HG02943 (cell line): ENCODE results near the gene KCNK4.

ENCODE experiments used
- ATAC-seq: cut with Tn5 transposase; IDR thresholded peaks from one replicate; pipeline ENCODE4 v1.9.1; 2021; ENCODE audit warnings: mild to moderate bottlenecking, low read depth, moderate library complexity; ENCODE audit not compliant: unreplicated experiment

The KCNK4 gene

GRCh38 chr11:64268025-64268892 is 22.8 kb upstream of the KCNK4 start:
- ATAC-seq = no peak

GRCh38 chr11:64268893-64269539 is 22.1 kb upstream of the KCNK4 start:
- ATAC-seq = peak; percentile 5

- peak; percentile 62 for ATAC-seq
Observed at GRCh38 chr11:64269540-64270220, 21.4 kb upstream of the KCNK4 start.

- no peak for ATAC-seq
Observed at GRCh38 chr11:64275031-64275800, 15.9 kb upstream of the KCNK4 start.

GRCh38 chr11:64275841-64276240 is 15.3 kb upstream of the KCNK4 start:
- ATAC-seq = no peak

GRCh38 chr11:64276653-64277431 is 14.3 kb upstream of the KCNK4 start:
- no peak for ATAC-seq

DNA sequence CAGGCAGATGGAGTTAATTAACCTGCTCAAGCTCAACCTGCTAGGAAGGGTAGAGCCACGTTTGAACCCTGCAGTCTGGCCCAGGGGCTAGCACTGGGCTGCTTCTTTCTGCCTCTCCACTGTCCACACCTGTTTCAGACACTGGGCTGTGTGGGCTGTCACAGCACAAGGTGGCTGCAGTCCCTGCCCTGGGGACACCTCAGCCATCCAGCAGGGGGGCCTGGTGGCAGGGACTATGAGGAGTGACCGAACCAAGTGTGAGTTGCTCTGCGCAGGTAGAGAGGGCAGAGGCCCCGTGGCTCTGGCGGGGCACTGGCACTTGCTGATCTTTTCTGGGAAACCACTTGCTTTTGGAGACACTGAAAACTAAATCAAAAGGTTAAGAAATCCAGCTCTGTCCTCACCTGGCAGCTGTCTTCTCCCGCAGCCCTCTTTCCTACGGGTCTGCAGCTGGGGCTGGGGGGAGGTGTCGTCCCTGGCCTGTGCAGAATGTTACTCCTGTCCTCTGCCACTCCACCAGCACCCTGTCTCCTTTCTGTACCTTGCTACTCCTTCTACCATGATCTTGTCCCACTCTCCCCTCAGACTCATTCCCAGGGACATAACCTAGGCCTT is 12.4 kb upstream of the KCNK4 start:
- no peak for ATAC-seq

GRCh38 chr11:64281957-64282770 is 8.9 kb upstream of the KCNK4 start:
- ATAC-seq = no peak

DNA sequence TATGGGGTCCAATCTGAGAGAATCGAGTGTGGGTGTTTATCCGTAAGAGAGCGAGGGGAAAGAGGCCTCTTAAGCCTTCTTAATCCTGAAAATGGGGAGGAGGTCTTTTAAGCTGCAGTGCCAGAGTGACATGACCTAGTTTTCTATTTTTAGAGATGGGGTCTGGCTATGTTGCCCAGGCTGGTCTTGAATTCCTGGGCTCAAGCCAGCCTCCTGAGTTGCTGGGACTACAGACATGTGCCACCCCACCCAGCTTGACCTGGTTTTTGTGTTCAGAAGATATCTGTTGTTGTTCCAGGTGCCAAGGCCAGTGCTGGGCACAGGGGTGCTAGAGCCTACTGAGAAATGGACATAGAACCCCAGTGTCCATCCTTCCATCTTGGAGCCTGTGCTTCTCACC is 8.0 kb upstream of the KCNK4 start:
- ATAC-seq = no peak

DNA sequence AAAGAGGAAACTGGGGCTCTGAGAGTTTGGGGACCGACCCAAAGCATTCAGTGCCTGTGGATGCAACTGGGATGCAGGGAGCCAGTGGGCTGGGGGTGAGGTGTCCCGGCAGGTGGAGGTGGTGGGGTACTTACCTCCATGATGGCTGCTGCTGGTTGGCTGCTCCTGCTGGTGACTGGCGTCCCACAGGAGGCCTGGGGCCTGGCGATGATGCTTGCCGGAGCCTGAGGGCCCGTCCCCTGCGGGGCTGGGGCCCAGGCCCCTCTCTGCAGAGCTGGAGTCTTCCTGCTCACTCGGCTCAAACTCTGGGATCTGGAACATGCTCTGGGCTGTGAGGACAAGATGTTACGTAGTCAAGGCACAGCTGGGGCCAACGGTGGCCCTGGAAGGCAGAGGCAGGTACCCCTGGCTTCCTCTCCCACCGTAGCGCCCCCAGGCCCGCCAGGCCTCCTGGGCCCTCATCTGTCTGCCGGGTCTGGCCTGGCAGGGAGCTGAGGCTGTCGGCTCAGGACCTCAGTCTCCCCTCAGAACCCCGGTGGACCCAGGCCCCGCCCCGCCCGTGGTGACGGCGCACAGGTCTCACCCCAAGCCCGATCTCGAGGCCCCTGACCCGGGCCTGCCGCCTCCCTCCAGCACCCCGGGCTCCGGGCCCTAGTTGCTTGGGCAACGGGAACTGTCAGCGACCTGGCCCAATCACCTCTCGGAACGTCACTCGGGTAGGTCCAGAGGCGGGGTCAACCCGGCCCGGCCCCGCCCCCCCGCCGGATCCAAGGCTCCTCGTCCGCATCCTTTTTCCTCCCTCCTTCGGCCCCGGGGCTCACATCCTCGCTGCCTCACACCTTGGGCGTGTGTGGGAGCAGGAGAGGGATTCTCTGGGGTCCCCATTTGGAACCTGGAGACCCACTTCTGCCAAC is 6.8 kb upstream of the KCNK4 start, which contains the start of gene BAD:
Gene BAD, minus strand, starts transcription at position 618 of the 914 bp plus-strand sequence. Its CDS starts 297 bp downstream, at position 321.
- peak; percentile 64 for ATAC-seq

DNA sequence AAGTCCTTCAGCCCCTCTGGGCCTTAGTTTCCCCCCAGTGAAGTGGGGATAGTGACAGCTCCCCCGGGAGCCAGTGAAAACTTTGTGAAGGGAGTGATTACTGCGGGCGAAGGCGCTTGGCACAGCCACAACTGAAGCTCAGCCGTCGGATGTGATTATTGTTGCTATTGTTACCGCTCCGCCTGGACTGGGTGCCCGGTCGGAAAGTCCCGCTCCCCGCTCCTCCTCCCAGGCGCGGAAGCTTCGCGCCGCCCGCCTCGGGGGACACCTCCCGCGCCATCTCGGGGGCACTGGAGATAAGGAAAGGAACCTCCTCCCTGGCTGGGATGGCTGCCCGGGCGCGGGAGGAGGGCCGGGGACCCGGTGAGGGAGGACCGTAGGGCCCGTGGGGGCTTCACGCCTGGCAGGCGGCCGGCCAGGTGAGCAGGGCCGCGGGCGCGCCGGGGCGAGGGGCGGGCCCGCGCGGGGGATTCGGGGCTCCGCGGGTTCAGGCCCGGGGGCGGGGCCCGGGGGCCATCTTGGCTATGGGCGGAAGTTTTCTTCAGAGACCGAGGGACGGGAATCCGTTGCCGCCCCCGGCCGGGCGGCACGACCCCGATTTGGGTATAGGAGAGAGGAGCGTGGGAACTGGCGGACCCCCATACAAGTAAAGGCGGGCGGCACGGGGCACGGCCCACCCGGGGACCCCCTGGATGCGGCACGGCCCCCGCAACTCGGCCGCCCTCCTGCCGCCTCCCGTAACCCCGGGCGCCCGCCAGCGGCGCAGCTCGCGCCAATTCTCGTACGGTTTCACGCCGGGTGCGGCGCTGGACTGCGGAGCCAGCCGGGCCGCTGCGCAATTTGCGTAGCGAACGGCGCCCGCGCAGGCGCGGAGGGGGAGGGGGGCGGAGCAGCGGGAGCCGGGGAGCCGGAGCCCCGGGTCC is 5.9 kb upstream of the KCNK4 start, which contains the start of gene GPR137:
Gene GPR137, plus strand, starts transcription at position 887 of the 923 bp plus-strand sequence. CDS start 677 bp downstream, outside the sequence.
- ATAC-seq = peak; percentile 65

- no peak for ATAC-seq
Observed at GRCh38 chr11:64285885-64286800, 5.0 kb upstream of the KCNK4 start.

GRCh38 chr11:64286801-64287159 is 4.3 kb upstream of the KCNK4 start:
- ATAC-seq = no peak

DNA sequence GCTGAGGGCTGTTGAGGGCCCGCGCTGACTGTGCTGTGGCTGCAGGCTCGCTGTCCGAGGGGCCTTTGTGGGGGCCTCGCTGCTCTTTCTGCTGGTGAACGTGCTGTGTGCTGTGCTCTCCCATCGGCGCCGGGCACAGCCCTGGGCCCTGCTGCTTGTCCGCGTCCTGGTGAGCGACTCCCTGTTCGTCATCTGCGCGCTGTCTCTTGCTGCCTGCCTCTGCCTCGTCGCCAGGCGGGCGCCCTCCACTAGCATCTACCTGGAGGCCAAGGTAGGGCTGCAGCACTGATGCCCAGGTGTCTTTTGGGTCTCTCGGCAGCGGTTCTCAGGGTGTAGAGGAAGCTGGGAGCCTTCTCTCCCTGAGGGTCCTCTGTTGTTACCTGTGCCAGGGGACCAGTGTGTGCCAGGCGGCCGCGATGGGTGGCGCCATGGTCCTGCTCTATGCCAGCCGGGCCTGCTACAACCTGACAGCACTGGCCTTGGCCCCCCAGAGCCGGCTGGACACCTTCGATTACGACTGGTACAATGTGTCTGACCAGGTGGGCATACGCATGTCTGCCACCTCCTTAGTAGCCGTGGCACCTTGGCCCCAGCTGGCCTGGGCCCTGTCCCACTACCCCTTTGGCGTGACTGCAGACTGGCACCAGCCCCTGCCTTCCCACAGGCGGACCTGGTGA is 3.3 kb upstream of the KCNK4 start:
- ATAC-seq = no peak

DNA sequence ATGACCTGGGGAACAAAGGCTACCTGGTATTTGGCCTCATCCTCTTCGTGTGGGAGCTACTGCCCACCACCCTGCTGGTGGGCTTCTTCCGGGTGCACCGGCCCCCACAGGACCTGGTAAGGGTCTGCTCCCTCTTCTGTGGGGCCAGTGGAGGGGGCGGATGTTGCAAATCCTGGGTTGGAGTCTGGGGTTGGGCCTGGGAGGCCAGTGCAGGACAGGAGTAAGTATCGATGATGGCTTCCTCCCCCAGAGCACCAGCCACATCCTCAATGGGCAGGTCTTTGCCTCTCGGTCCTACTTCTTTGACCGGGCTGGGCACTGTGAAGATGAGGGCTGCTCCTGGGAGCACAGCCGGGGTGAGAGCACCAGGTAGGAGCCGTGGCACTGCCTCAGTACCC is 2.8 kb upstream of the KCNK4 start:
- no peak for ATAC-seq
